HG02970 (cell line): ENCODE data around the gene XRCC6.
"Not testable (repeated sequence)": the region's sequence is repeated elsewhere in the genome, so short reads cannot be mapped to it uniquely, and the experiment has no call there.

ENCODE experiments used
- ATAC-seq: cut with Tn5 transposase; IDR thresholded peaks from one replicate; pipeline ENCODE4 v1.9.1; 2021; ENCODE audit warnings: mild to moderate bottlenecking, moderate library complexity, moderate number of reproducible peaks; ENCODE audit not compliant: unreplicated experiment, low FRiP score

Gene XRCC6

GRCh38 chr22:41598081-41598480 is 23.0 kb upstream of the XRCC6 start:
- no peak for ATAC-seq

GRCh38 chr22:41598891-41599635 is 22.0 kb upstream of the XRCC6 start:
- no peak for ATAC-seq

- ATAC-seq = no peak
These were observed 20.1 kb upstream of the XRCC6 start for GRCh38 chr22:41600976-41601375.

- ATAC-seq = no peak
These were observed 17.2 kb upstream of the XRCC6 start for GRCh38 chr22:41603873-41604332.

GRCh38 chr22:41608386-41608785 is 12.7 kb upstream of the XRCC6 start:
- no peak for ATAC-seq

GRCh38 chr22:41612603-41613306 is 8.3 kb upstream of the XRCC6 start:
- no peak for ATAC-seq

- ATAC-seq = no peak
These were observed 7.6 kb upstream of the XRCC6 start for GRCh38 chr22:41613456-41613855.

- no peak for ATAC-seq
These were observed 1.0 kb upstream of the XRCC6 start for GRCh38 chr22:41619979-41620588.

- no peak for ATAC-seq
These were observed 451 bp upstream of the XRCC6 start, which contains the start of gene DESI1 for GRCh38 chr22:41620589-41621098. DESI1 (minus strand) TSS chr22:41621043; CDS start chr22:41620839, 204 bp downstream.

GRCh38 chr22:41621911-41622179 is 750 bp downstream of the XRCC6 start:
- ATAC-seq = no peak

GRCh38 chr22:41625577-41625976 is 4.5 kb downstream of the XRCC6 start:
- ATAC-seq = no peak

GRCh38 chr22:41631115-41631514 is 10.0 kb downstream of the XRCC6 start:
- ATAC-seq = not testable (repeated sequence)

- not testable (repeated sequence) for ATAC-seq
These were observed 10.5 kb downstream of the XRCC6 start for GRCh38 chr22:41631615-41632014.

GRCh38 chr22:41634610-41635009 is 13.5 kb downstream of the XRCC6 start:
- ATAC-seq = not testable (repeated sequence)

GRCh38 chr22:41636467-41636866 is 15.4 kb downstream of the XRCC6 start:
- ATAC-seq = no peak

- ATAC-seq = not testable (repeated sequence)
These were observed 16.5 kb downstream of the XRCC6 start for GRCh38 chr22:41637623-41638022.

- ATAC-seq = no peak
These were observed 17.0 kb downstream of the XRCC6 start for GRCh38 chr22:41638124-41638523.

- ATAC-seq = no peak
These were observed 17.7 kb downstream of the XRCC6 start for GRCh38 chr22:41638748-41639147.

GRCh38 chr22:41641854-41642253 is 20.8 kb downstream of the XRCC6 start:
- ATAC-seq = no peak

GRCh38 chr22:41642331-41643110 is 21.4 kb downstream of the XRCC6 start:
- no peak for ATAC-seq

- no peak for ATAC-seq
These were observed 26.7 kb downstream of the XRCC6 start for GRCh38 chr22:41647771-41648170.
